Caco-2 (cell line): ENCODE results near the gene DSCAML1. TPM values are rescaled to one million over a fixed set of nuclear protein-coding genes. Genes with fewer than 3 reads are reported as not detected.

Experiments used
- BruUV-seq: library from RNA; stranded (reverse); fragments of 400-500 nt; replicated peaks from 2 replicates; lab custom pipeline; 2021; lab: Mats Ljungman, UMichigan
- CTCF ChIA-PET: fragments of 300-600 bp; sonication (Branson Sonifier 250); formaldehyde crosslinking; loops from one replicate; lab custom pipeline; 2022; ENCODE audit warnings: antibody characterized with exemption; lab: Charles Lee
- POLR2A ChIA-PET: fragments of 300-600 bp; sonication (Branson Sonifier 250); formaldehyde crosslinking; loops from one replicate; lab custom pipeline; 2022; ENCODE audit warnings: antibody characterized with exemption; lab: Charles Lee
- DNase-seq, 2 experiments: peaks; one replicate each; pipeline versions ENCODE4 v3.0.0 to v3.0.0-alpha.2; 2020 to 2022
- H3K27me3 ChIP-seq: replicated peaks from 2 replicates; pipeline ENCODE4 v1.6.0; 2011; ENCODE audit warnings: low read length; ENCODE audit not compliant: control insufficient read depth, insufficient read depth
- H3K36me3 ChIP-seq: 2 replicates; pipeline ENCODE4 v1.5.1; 2011; ENCODE audit warnings: low read length; ENCODE audit not compliant: control insufficient read depth, insufficient read depth
- H3K4me1 ChIP-seq: fragments of 250-450 bp; sonication (Bioruptor Pico); 2 replicates; pipeline ENCODE4 v1.5.1; 2020; ENCODE audit warnings: mild to moderate bottlenecking
- H3K4me3 ChIP-seq: 2 replicates; pipeline ENCODE4 v1.5.1; 2011; ENCODE audit warnings: low read depth, mild to moderate bottlenecking, control low read depth, low read length
- H3K9me3 ChIP-seq: fragments of 250-450 bp; sonication (Bioruptor Pico); 2 replicates; pipeline ENCODE4 v1.5.1; 2020; ENCODE audit warnings: mild to moderate bottlenecking, moderate library complexity
- H3K27ac Mint-ChIP-seq: one replicate; pipeline ENCODE4 v1.8.0; 2022; ENCODE audit warnings: mixed read lengths; ENCODE audit not compliant: unreplicated experiment
- H3K27me3 Mint-ChIP-seq: one replicate; pipeline ENCODE4 v1.8.0; 2022; ENCODE audit warnings: mixed read lengths; ENCODE audit not compliant: insufficient read depth, unreplicated experiment
- H3K36me3 Mint-ChIP-seq: one replicate; pipeline ENCODE4 v1.8.0; 2022; ENCODE audit warnings: mild to moderate bottlenecking, mixed read lengths; ENCODE audit not compliant: insufficient read depth, unreplicated experiment
- H3K4me1 Mint-ChIP-seq: one replicate; pipeline ENCODE4 v1.8.0; 2022; ENCODE audit warnings: low read depth, mixed read lengths; ENCODE audit not compliant: unreplicated experiment
- H3K4me3 Mint-ChIP-seq: one replicate; pipeline ENCODE4 v1.8.0; 2022; ENCODE audit warnings: mild to moderate bottlenecking, moderate library complexity, mixed read lengths; ENCODE audit not compliant: unreplicated experiment
- H3K9me3 Mint-ChIP-seq: one replicate; pipeline ENCODE4 v1.8.0; 2022; ENCODE audit warnings: mixed read lengths; ENCODE audit not compliant: unreplicated experiment
- CTCF ChIP-seq, 2 experiments: fragments of 200-600 bp in 1 of 2; IDR thresholded peaks; 1 replicate in 1 of 2; 2 replicates in 1 of 2; pipeline versions ENCODE4 v1.5.1 to v1.8.0; 2011 to 2022; ENCODE audit warnings: antibody characterized with exemption in 1 of 2, control low read depth in 1 of 2, inconsistent platforms in 1 of 2, low read depth in 1 of 2, low read length in 1 of 2, mild to moderate bottlenecking in 1 of 2, moderate library complexity in 1 of 2; ENCODE audit not compliant: insufficient read depth in 1 of 2, severe bottlenecking in 1 of 2, unreplicated experiment in 1 of 2
- intact Hi-C: fragments of 100-400 bp; cut with micrococcal nuclease; formaldehyde crosslinking; loops from one replicate; pipeline ENCODE4 v1.10.0; 2022; ENCODE audit not compliant: unreplicated experiment
- total RNA-seq: library from RNA; stranded (reverse); gene quantifications from 2 replicates; pipeline ENCODE4 v1.2.3, GENCODE V29; 2022

The DSCAML1 gene
- total RNA-seq, 1 experiment from 2014 or later, result not detected

- H3K27me3 ChIP-seq, result no peaks in the 10 kb centered on the region
- no TSS peak for BruUV-seq
These were observed 252.8 kb downstream of the DSCAML1 start for GRCh38 chr11:117544130-117544800.

GRCh38 chr11:117541211-117541610 lies 255.8 kb downstream of the DSCAML1 start:
- H3K27me3 ChIP-seq, result no peaks in the 10 kb centered on the region
- TF ChIP-seq CTCF (IDR thresholded peaks at IDR 0.05; ENCODE audit: insufficient read depth in 1 of 2, low read depth in 1 of 2, low read length in 1 of 2, severe bottlenecking in 1 of 2, unreplicated experiment in 1 of 2), result no peak
- intact Hi-C loops, result no loop called here
- no peak for DNase-seq
- Mint-ChIP-seq H3K36me3 (no peaks in the 10 kb centered on the region), H3K9me3 (no peaks in the 10 kb centered on the region), H3K27ac (no peak overlapping the region), H3K27me3 (peaks cover 24% of the 10 kb centered on the region), H3K4me3 (no peak overlapping the region), H3K4me1 (peaks cover 8% of the 10 kb centered on the region)
- no TSS peak for BruUV-seq
- POLR2A ChIA-PET, result no interaction called here
- H3K9me3 ChIP-seq, result no peaks in the 10 kb centered on the region
- H3K36me3 ChIP-seq, result no peaks in the 10 kb centered on the region
- H3K4me3 ChIP-seq, result no peak overlapping the region
- H3K4me1 ChIP-seq, result no peaks in the 10 kb centered on the region
- CTCF ChIA-PET, result no interaction called here

More at GRCh38 chr11:117544130-117544800, 252.8 kb downstream of the DSCAML1 start:
- Mint-ChIP-seq H3K9me3 (no peaks in the 10 kb centered on the region), H3K36me3 (no peaks in the 10 kb centered on the region), H3K27ac (no peak overlapping the region), H3K4me3 (no peak overlapping the region), H3K4me1 (peaks cover 8% of the 10 kb centered on the region), H3K27me3 (peaks cover 17% of the 10 kb centered on the region)
- intact Hi-C loops, result no loop called here
- ChIA-PET POLR2A (no interaction called here), CTCF (no interaction called here)
- no peak for DNase-seq
- H3K4me1 ChIP-seq, result no peaks in the 10 kb centered on the region
- no peak for TF ChIP-seq CTCF (IDR thresholded peaks at IDR 0.05; ENCODE audit: insufficient read depth in 1 of 2, low read depth in 1 of 2, low read length in 1 of 2, severe bottlenecking in 1 of 2, unreplicated experiment in 1 of 2)
- no peaks in the 10 kb centered on the region for H3K36me3 ChIP-seq
- H3K4me3 ChIP-seq, result no peak overlapping the region
- H3K9me3 ChIP-seq, result no peaks in the 10 kb centered on the region

DNA sequence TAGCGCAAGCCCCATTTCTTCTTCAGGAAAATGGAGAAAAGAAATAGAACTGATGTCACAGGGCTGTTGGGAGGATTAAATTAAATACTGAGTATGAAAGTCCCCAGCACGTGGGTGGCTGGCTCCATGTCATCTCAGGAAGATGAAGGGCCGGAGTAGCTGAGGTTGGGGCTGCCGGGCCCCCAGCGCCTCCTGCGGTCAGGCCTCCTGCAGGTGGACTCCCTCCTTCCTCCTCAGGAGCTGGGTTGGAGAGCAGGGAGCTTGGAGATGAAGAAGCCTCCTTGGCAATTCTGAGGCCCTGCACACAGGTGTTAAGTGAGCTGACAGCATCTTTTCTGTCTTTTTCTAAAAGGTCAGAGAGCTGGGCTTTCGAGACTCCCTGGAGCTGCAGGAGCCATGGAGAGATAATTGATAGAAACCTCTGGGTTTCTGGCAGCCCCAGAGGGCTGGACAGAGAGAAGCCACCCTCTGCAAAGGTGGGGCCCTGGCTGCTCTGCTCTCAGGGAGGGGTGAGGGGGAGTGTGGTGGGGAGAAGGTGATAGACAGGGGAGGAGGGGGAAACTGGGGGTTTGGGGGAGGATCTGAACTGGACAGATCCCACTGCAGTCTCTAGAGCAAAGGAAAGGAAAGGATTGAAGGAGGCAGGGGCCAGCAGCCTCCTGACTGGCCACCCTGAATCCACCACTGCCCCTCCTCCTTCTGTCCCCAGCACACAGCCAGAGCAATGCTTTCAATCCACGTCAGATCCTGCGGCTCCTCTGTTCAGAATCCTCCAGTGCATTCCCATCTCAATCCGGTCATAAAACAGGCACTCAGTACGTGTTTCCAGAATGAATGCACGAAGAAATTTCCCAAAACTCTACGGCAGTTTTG lies 258.5 kb downstream of the DSCAML1 start:
- Mint-ChIP-seq H3K27me3 (peaks cover 27% of the 10 kb centered on the region), H3K9me3 (no peaks in the 10 kb centered on the region), H3K4me1 (no peaks in the 10 kb centered on the region), H3K27ac (no peak overlapping the region), H3K36me3 (no peaks in the 10 kb centered on the region), H3K4me3 (no peak overlapping the region)
- no peak for DNase-seq
- Histone ChIP-seq H3K27me3 (0 out of 2 replicates have a peak, but pooled peaks cover 2% of the 10 kb centered on the region), H3K9me3 (no peaks in the 10 kb centered on the region), H3K4me1 (no peaks in the 10 kb centered on the region), H3K4me3 (no peak overlapping the region), H3K36me3 (no peaks in the 10 kb centered on the region)
- POLR2A ChIA-PET, result no interaction called here
- TF ChIP-seq CTCF (IDR thresholded peaks at IDR 0.05; ENCODE audit: insufficient read depth in 1 of 2, low read depth in 1 of 2, low read length in 1 of 2, severe bottlenecking in 1 of 2, unreplicated experiment in 1 of 2), result no peak
- CTCF ChIA-PET, result interaction anchor here (0.6 to 0.7 kb wide), 2 partner anchors 10 to 412 kb away, joined by 3 to 6 read pairs; no protein-coding TSS in a partner anchor
- intact Hi-C loops, result no loop called here
- no TSS peak for BruUV-seq
